GDM1 (cell line): ENCODE data around the gene EOMES.
"Not testable (repeated sequence)": the region's sequence is repeated elsewhere in the genome, so short reads cannot be mapped to it uniquely, and the experiment has no call there.

Source experiments
- DNase-seq: peaks from one replicate; lab custom pipeline; 2025; lab: John Stamatoyannopoulos, UW

EOMES gene

DNA sequence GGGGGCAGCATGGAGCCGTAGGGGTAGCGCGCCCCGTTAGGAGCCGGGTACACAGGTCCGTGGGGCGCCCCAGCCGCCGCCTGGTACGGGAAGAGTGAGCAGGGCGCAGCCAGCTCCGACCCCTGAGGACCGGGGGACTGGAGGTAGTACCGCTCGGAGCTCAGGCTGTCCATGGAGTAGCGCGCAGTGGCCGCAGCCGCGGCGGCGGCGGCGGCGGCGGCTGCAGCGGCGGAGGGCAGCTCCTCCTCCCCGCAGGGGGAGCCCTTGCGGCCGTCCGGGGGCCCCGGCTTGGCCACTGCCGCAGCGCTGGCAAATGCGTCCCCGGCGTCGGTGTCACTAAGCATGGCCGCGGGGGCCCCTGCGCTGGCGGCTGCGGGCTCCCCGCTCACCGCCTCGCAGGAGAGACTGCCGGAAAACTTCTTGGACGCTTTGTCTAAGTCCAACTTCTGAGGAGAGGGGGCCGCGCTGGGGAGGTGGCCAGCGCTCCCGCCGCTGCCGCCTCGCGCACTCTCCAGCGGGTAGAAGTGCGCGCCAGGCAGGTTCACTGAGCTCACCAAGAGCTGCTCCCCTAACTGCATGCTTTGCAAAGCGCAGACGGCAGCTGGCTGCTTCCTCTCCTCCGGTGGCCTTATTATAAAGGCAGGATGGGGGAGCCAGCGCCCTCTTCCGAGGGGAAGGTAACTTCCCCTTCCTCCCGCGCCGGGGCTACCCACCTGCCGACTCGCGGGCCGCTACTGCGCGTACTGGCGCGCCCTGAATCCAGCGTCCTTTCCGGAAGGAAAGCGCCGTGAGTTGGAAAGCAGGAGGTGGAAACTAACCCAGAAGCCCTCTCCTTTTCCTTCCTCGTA lies at the start of gene EOMES:
Gene EOMES (minus strand): TSS at position 607 of the 848 bp plus-strand sequence. CDS start 29 bp downstream, at position 578.
- DNase-seq = peak; percentile 17

DNA sequence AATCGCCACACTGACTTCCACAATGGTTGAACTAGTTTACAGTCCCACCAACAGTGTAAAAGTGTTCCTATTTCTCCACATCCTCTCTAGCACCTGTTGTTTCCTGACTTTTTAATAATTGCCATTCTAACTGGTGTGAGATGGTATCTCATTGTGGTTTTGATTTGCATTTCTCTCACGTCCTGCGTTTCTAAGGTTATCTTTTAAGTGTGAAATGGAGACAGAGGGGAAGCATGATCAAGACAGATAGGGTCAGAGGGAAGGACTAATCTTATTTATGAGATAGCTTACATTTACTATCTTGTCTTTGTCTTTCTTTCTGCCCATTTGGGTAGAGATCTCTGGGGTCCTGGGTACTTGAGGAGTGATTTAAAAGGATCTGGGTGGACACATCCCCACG lies 48.3 kb upstream of the EOMES start:
- DNase-seq = not testable (repeated sequence)

DNA sequence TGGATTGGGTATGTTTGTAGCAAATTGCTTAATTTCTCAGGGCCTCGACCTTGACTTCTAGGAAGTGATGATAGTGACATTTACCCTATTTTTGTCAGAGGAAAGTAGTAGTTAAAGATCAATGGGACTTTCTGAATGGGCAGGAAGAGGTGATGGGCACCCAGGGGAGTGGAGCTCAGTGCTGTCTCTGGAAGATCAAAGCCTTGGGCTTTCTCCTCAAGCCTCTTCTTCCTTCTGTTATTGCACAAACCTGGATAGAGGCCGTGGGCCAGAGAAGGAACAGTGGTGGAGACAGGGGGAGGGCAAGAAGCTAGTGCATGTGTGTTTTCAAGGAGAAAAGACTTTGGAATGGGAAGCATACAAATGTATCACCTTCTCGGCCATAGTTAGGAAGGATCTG lies 44.9 kb upstream of the EOMES start:
- no peak for DNase-seq

DNA sequence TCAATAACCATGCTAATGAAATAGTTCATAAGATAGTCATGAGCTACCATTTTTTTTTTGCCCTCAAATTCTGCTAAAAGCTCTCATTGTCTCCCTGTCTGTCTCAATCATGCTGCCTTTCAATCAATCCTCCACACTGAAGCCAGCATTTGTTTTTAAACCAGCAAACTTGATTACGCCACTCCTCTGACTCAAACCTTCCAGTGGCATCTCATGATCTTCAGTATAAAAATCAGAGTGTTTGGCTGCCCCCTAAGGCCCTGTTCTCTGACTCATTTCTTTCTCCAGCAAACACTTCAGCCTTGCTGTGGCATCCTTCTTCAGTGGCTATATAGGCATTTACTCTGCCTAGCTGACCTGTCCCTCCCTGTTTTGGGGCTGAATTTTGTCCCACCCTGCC lies 36.0 kb upstream of the EOMES start:
- DNase-seq = no peak

DNA sequence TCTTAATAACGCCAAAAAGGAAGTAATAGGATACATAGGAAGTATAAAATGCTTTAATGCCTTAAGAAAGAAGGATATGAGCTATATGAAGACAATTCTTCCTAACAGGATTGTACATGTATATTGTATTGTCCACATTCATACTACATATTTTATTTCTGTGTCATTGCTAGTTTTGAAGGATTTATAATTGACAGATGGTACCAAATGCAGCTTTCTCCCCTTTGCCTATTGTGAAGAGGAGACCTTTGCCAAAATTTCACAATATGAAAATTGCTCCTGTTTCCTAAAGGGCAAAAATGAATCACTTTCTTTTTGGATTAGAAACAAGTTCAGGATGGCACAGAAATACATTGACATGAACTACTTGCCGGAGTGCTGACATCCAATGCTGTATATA lies 34.8 kb upstream of the EOMES start:
- DNase-seq = no peak

DNA sequence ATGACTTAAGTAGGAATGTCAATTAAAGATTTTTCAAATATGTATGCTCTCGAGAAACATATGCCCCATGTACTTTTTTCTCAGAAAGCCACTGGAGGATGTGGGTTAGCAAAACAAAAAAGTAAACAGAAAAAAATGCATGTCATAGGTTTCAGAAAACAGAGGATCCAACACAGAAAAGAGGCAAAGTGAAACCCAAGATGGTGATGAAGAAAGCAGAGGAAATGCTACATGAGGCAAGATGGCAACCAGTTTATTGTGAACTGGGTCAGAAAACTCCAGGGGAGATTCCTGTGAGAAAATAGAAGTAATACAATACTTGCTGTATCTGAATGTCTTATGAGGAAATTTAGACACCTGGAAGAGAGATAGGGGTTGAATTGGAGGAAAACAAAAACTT lies 30.8 kb upstream of the EOMES start:
- no peak for DNase-seq

DNA sequence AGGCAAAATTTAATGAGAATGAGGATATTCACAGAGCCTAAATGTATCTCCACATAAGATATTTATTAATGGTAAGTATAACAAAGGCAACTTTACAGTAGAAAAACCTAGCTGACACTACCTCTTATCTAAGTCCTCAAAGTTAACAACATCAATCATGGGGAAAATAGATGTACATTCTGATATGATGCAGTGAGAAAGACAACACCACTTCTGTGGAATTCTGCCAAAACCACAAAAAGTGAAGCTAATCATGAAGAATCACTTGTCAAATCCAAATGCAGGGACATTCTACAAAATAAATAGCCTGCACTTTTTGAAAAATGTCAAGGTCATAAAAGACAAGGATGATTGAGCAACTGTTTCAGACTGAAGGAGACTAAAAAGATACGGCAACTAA lies 27.5 kb upstream of the EOMES start:
- no peak for DNase-seq

DNA sequence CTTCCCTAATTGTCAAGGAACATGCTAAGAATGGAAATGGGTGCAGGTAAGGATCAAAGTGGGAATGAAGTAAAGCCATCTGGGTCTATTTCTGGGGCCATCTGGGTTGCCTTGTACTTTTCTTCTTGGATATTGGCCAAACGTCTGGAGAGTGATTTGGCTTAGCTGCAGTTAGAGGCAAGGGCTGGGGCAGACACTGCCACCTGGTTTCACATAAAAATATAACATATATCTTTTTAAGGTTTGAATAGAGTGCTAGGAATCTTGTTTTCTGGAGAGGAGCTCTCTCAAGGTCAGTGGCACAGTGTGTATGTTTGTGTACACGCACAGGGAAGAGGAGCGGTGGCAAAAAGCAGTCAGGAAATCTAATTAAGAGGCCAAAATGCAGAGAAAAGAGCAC lies 24.7 kb upstream of the EOMES start:
- no peak for DNase-seq

DNA sequence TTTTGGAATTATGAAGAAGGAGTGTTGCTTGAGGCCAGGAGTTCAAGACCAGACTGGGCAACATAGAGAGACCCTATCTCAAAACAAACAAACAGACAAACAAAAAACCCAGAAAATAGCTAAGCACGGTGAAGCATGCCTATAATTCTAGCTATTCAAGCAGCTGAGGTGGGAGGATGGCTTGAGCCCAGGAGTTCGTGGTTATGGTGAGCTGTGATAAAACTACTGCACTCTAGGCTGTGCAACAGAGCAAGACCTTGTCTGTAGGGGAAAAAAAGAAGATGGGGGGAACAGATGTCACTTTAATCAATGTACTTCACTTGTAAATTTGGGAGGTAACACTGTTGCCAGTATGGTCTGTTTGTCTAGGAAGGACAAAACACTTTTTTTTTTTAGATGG lies 18.7 kb upstream of the EOMES start:
- no peak for DNase-seq

DNA sequence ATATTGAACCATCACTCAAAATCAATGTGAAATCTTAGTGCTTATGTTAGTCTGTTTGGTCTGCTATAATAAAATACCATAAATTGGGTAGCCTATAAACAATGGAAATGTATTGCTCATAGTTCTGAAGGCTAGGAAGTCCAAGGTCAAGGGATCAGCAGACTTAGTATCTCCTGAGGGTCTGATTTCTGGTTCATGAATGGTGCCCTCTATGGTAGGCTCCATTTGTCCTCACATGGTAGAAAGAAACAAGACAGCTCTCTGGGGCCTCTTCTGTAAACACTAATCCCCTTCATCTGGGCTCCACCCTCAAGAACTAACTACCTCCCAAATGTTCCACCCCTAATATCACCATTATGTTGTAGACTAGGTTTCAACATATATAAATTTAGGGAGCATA lies 15.0 kb upstream of the EOMES start:
- DNase-seq = no peak

DNA sequence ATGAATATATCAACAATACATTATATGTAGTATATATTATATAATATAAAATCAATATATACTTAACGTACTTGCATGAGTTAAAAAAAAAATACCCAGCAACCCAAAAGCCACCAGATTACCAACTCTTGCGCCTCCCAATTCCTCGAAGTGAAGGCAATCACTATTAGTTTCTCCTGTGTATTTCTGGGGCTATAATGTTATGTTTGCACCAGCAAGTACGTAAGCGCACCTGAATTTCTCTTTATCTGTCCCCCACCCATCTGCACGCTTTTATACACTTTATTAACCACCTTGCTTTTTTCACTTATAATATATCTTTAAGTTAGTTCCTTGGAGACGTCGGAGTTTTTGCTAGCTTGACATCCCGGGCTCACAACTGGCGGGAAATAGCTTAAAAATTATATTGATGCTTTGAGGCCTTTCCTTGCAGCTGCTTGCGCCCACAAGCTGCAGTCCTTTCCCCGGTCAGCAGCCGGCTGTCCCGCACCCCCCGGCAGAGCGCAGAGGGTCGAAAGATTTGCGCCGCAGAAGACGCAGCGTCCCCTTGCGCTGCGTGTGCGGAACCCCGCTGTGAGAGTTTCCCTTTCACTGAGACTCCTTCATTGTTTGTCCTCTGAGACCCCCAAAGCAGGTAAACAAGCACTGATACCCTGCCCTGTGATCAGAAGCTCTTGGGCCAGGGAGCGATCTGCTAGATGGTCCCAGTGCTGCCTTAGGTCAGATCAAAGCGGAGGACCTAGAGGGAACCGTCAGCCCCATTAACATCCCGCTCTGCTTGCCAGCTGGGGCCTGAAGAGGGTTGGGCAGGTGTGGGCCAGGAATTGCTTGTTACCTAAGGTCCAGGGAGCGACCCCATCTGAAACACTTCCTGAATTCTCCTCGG lies 8.9 kb upstream of the EOMES start:
- DNase-seq = no peak

DNA sequence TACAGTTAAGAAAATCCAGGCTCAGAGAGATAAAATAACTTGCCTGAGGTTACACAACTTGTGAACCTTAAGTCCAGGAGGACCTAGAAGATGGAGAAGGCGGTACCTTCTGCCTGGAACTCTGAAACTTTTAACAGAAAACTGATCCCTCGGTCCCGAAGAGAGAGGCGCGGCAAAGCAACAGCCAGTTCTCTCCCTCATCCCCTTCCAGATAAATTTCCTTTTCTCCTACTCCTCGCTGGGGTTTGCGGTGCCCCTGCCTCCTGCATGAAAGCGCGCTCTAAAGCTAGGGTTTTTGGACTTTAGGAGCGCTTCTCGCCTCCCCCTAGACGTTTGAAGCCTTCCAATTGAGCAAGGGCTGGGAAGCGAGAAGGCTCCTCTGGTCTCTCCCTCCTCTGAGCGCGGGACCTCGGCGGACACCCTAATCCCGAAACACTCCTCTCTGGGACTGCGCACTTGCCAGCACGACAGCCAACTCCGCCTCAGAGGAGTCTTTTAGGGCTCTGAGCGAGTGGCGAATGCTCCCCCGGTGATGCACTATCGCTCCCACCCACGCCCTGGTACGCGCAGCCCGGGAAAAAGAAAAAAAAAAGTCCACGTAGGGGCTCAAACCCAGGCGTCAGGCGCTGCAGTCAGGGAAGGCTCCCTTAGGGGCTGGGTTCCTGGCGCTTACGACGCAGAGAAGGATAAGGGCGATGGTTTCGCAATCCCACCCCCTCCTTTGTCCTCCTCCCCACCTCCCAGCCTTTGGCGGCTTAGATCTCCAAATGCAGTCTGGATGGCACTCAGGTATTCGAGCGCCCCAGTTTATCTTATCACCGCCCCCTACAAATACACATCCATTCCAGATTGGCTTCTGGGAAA lies 7.9 kb upstream of the EOMES start:
- DNase-seq = no peak

DNA sequence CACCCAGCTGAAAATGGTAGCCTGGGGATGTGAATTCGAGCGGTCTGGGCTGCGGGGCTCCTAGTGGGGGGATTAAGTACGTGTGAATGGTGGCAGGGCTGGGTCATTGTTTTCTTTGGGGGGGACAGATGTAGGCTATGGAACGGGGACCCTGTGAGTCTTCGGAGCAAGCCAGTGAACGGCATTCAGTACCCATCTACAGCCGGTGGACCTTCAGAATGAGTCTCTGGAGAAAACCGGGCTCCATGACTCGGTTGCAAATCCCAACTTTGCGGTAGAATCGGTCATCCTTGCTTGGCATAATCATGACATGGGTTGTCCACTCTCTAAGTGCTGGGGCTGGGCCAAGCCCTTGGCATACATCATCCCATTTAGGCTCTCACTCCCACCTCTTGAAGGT lies 7.2 kb upstream of the EOMES start:
- no peak for DNase-seq

DNA sequence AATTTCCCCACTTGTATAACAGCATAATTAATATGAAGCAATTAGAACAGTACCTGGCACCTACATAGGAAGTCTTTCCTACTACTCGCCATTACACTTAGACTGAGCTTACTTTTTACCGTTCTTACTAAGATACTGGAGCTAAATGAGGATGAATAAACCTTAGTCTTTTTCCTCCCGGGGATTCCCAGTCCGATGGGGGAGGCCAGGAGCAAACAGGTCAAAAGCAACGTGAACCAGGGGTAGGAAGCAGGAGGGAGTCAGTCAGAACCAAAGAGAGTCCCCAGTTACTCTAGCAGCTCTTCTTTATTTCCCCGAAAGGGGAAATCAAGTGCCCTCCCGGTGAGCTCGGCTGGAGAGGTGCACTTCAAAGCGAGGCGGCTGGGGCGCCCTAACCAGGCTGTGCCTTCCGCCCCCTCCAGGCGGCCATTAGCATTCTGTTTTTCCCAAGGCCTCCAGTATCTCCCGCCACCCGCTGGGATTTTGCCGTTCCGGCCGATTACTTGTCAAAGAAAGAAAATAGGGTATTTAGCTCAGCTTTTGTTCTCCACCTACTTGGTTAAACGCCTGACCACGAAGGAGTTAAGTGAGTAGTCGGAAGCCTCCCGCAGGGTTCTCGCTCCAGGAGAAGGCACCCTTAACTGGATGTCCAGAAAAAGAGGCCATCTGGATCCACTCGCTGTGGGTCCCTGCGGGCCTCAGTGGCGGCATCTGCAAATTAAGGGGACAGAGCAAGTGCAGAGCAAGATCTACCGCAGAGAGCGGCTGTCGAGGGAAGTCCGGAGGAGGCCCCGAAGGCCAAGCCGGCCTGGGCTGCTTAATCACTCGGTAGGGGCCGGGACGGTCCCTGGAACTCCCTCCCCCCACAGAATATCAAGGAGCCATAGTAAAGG lies 6.3 kb upstream of the EOMES start:
- DNase-seq = no peak

DNA sequence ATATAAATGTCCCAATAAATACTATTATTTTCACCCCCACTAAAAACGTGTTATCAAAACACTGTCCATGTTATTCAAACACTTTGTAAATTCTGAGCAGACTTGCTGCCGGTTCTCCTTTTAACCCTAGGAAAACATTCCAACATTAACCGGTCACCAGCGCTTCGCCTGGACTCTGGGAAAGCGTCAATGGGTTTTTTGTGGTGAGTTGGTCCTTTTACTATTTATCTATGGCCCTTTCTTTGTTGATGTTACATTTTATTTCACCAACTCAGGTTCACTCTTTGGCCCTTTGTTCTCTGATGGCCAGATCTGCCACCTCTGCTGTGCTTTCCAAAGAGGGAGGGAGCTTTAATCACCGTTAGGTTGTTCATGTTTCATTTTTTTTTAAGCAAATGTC lies 4.1 kb upstream of the EOMES start:
- no peak for DNase-seq

DNA sequence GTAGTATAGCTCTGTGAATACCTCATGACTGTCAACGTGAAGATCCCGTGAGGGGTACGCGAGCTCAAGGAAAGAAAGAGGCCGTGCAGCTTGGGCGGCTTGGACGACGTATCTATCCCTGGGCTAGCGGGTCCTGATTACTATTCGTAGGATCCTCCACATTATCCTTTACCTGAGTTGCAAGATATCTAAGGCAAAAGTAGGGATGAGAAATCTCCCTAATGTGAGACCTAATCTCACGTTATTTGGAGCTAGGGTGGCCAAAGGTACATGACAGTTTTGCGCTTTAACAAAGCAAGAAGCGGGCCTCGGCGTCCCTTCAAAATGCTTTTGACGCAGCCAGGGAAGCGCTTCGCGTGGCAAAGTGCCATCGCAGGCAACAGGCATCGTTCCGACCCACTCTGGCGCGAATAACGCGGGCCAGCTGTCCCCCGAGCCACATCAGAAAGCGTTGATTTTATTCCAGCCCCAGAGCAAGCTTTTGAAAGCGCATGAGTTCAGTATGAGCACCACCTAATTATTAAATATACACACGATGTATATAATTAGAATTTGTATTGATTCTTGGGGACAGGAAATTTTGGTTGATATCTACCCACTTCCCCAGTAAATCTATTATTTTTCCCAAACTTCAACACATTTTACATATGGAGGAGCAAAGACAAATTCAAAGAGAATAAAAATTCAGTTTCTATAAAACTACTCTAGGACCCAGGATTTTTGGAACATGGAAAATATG lies 2.5 kb upstream of the EOMES start:
- DNase-seq = no peak

DNA sequence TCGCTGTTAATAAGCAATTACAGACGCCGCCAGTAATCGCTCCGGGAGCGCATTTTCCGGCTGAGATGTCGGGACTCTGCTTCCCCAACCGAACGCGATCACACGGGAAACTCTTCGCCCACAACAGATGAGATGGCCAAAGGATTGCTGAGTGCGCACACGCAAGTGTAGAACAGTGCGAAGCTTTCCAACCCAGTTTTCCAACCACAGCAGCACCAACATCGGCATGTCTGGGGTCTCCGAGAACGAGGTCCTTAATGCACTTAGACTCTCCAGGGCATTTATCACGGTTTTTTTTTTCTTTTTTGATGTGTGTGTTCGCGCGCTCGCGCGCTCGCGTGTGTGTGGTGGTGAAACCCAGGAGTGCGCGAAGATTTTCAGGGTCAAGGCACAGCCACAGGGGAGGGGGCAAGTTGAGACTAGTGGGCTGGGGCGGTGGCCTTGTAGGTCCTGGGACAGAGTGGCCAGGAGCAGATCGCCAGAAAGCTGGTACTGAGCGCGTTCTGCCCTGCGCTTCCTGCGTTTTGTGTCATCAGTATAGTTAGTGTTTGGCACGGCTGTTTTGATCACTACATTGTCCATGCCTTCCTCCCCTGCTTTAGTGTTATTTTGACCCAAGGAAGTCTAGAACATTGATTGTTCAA lies 1.8 kb upstream of the EOMES start:
- DNase-seq = no peak

DNA sequence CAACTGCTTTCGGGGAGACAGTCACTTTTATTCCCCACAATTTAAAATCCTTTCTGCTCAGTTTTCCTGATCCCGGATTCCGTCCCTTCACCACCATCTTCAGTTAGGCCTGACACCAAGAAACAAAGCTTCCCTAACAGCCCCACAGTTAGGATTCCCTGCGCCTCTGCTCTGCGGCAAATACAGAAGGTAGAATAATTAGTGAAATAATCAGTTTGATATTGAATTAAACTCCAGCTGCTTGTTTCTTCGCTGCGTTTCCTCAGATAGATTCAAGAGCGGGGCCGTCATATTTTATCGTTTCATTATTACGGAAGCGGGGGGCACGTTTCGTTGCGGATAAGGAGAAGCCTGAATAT lies 1.3 kb upstream of the EOMES start:
- no peak for DNase-seq

DNA sequence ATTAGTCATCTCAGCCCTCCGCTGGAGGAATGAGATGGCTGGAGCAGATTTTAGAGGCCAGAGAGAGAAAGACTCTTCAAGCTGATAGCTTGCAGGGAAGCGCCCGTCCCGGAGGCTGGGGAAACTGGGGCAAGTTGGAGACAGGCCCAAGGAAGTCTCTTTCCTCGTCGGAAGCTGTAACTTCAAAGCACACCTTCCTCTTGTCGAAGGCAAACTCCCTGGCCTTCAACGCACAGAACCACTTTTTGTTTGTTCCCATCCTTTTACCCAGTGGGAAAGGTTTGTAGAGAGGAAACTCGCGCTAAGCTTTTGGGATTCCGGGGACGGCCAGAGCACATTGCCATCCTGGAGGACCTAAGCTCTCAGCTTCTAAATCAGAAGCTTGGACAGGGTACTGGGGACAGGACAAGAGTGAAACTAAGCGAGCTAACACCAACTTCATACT lies 900 bp upstream of the EOMES start:
- DNase-seq = no peak
